Neural progenitor cell (in vitro differentiated cells): ENCODE results near the gene TNRC6C. TPM values are rescaled to one million over a fixed set of nuclear protein-coding genes. Genes with fewer than 3 reads are reported as not detected.

ENCODE experiments used
- DNase-seq: peaks from one replicate; pipeline ENCODE4 v3.0.0-alpha.2; 2016; ENCODE audit warnings: low spot score
- H2AFZ ChIP-seq: fragments of 200-600 bp; sonication (generic); replicated peaks from 2 replicates; pipeline ENCODE4 v1.6.1; 2016; ENCODE audit warnings: antibody characterized with exemption
- H3F3A ChIP-seq: fragments of 200-600 bp; sonication (generic); 2 replicates; pipeline ENCODE4 v1.6.1; 2016; ENCODE audit warnings: antibody characterized with exemption, low read depth
- H3K27ac ChIP-seq: fragments of 200-600 bp; sonication (generic); 2 replicates; pipeline ENCODE4 v1.5.1; 2016; ENCODE audit warnings: mild to moderate bottlenecking
- H3K27me3 ChIP-seq: fragments of 200-600 bp; sonication (generic); 2 replicates; pipeline ENCODE4 v1.6.1; 2016; ENCODE audit warnings: mild to moderate bottlenecking, moderate library complexity
- H3K36me3 ChIP-seq: fragments of 200-600 bp; sonication (generic); 2 replicates; pipeline ENCODE4 v1.5.1; 2016
- H3K4me1 ChIP-seq: fragments of 200-600 bp; sonication (generic); 2 replicates; pipeline ENCODE4 v1.6.1; 2016; ENCODE audit warnings: mixed run types
- H3K4me2 ChIP-seq: fragments of 200-600 bp; sonication (generic); 2 replicates; pipeline ENCODE4 v1.6.1; 2016
- H3K4me3 ChIP-seq: fragments of 200-600 bp; sonication (generic); 2 replicates; pipeline ENCODE4 v1.5.1; 2016
- H3K79me2 ChIP-seq: fragments of 200-600 bp; sonication (generic); 2 replicates; pipeline ENCODE4 v1.6.1; 2016; ENCODE audit warnings: low read depth
- H3K9ac ChIP-seq: fragments of 200-600 bp; sonication (generic); 2 replicates; pipeline ENCODE4 v1.6.1; 2016
- H3K9me3 ChIP-seq: fragments of 200-600 bp; sonication (generic); 2 replicates; pipeline ENCODE4 v1.5.1; 2016; ENCODE audit warnings: low read depth
- H4K20me1 ChIP-seq: fragments of 200-600 bp; sonication (generic); 2 replicates; pipeline ENCODE4 v1.6.1; 2016; ENCODE audit warnings: low read depth
- H3K27ac Mint-ChIP-seq: 3 replicates; pipeline ENCODE4 v1.8.0; 2021; ENCODE audit warnings: mixed read lengths
- H3K27me3 Mint-ChIP-seq: 2 replicates; pipeline ENCODE4 v1.8.0; 2022; ENCODE audit warnings: low read depth, mild to moderate bottlenecking, inconsistent platforms, moderate library complexity, mixed read lengths; ENCODE audit not compliant: insufficient read depth
- H3K36me3 Mint-ChIP-seq: 3 replicates; pipeline ENCODE4 v1.8.0; 2021; ENCODE audit warnings: mixed read lengths
- H3K4me1 Mint-ChIP-seq: 3 replicates; pipeline ENCODE4 v1.8.0; 2021; ENCODE audit warnings: mixed read lengths
- H3K4me3 Mint-ChIP-seq: 3 replicates; pipeline ENCODE4 v1.8.0; 2021; ENCODE audit warnings: mild to moderate bottlenecking, moderate library complexity, mixed read lengths
- H3K9me3 Mint-ChIP-seq: 3 replicates; pipeline ENCODE4 v1.8.0; 2020; ENCODE audit warnings: mixed read lengths
- CTCF ChIP-seq: fragments of 200-600 bp; sonication (generic); IDR thresholded peaks from 2 replicates; pipeline ENCODE4 v1.5.1; 2017; ENCODE audit warnings: antibody characterized with exemption, mild to moderate bottlenecking
- EZH2 ChIP-seq: fragments of 200-600 bp; sonication (generic); IDR thresholded peaks from 2 replicates; pipeline ENCODE4 v1.6.1; 2017; ENCODE audit warnings: antibody characterized with exemption, mild to moderate bottlenecking, moderate library complexity
- EZH2phosphoT487 ChIP-seq: fragments of 200-600 bp; sonication (generic); IDR thresholded peaks from 2 replicates; pipeline ENCODE4 v1.6.1; 2017; ENCODE audit warnings: antibody characterized with exemption
- total RNA-seq: library from RNA; depleted of rRNA; stranded (reverse); fragments of >200 nt; gene quantifications from 2 replicates; pipeline ENCODE4 v1.2.3, GENCODE V29; 2015; ENCODE audit warnings: low replicate concordance

The TNRC6C gene
- total RNA-seq, 1 donor from 2014 or later: 14.9 TPM

- no peaks in the 10 kb centered on the region for H3K27me3 ChIP-seq
- no peaks in the 10 kb centered on the region for H3K9me3 ChIP-seq
- peak; percentile 13 for DNase-seq
- H3F3A ChIP-seq: peaks cover 13% of the 10 kb centered on the region
- H3K4me1 Mint-ChIP-seq: peaks cover 15% of the 10 kb centered on the region
- H2AFZ ChIP-seq: no peak overlapping the region
- peaks cover 6% of the 10 kb centered on the region for H3K4me1 ChIP-seq
- no peak overlapping the region for H3K4me3 ChIP-seq
- H3K27ac Mint-ChIP-seq: peak overlapping the region; percentile 68
- peaks cover 8% of the 10 kb centered on the region for H3K27me3 Mint-ChIP-seq
- H3K27ac ChIP-seq: no peak overlapping the region
- no peaks in the 10 kb centered on the region for H4K20me1 ChIP-seq
- H3K9ac ChIP-seq: no peak overlapping the region
- no peaks in the 10 kb centered on the region for H3K36me3 Mint-ChIP-seq
- no peak overlapping the region for H3K4me2 ChIP-seq
- no peak overlapping the region for H3K4me3 Mint-ChIP-seq
- peaks cover 34% of the 10 kb centered on the region for H3K9me3 Mint-ChIP-seq
- TF ChIP-seq CTCF (peak; percentile 33), EZH2 (no peak), EZH2phosphoT487 (no peak)
- H3K36me3 ChIP-seq: no peaks in the 10 kb centered on the region
- no peaks in the 10 kb centered on the region for H3K79me2 ChIP-seq
Observed at GRCh38 chr17:77914385-77915254, 43.9 kb upstream of the TNRC6C start.

DNA sequence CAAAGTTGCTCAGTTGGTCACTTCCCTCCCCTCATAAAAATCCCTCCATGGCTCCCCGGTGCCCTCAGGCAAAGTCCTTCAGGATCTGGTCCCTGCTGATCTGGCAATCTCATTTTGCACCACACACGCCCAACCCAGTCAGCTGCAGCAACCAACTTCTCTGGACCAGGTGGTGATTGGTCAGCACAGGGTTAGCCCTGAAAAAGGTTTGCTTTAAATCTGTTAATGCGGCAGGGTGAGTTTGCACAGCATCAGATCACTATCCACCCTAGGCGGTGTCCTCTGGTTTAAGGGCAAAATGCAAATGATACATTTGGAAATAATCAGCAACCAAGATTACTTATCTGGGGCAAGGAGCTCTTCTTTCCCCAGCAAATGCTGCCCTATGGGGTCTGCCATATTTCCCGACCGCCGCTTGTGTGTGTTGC, 42.9 kb upstream of the TNRC6C start:
- Mint-ChIP-seq H3K4me3 (no peak overlapping the region), H3K27me3 (peaks cover 6% of the 10 kb centered on the region)
- peak; percentile 1 for DNase-seq

GRCh38 chr17:77916264-77916663, 42.2 kb upstream of the TNRC6C start:
- H4K20me1 ChIP-seq: no peaks in the 10 kb centered on the region
- H3K4me3 ChIP-seq: no peak overlapping the region
- H3F3A ChIP-seq: peaks cover 20% of the 10 kb centered on the region
- H3K27ac ChIP-seq: no peak overlapping the region
- Mint-ChIP-seq H3K4me1 (peaks cover 15% of the 10 kb centered on the region), H3K27me3 (peaks cover 6% of the 10 kb centered on the region), H3K27ac (no peak overlapping the region), H3K9me3 (peaks cover 27% of the 10 kb centered on the region), H3K36me3 (no peaks in the 10 kb centered on the region), H3K4me3 (no peak overlapping the region)
- TF ChIP-seq CTCF (no peak), EZH2 (no peak), EZH2phosphoT487 (no peak)
- no peak overlapping the region for H3K9ac ChIP-seq
- H3K79me2 ChIP-seq: no peaks in the 10 kb centered on the region
- H3K4me2 ChIP-seq: no peak overlapping the region
- H2AFZ ChIP-seq: no peak overlapping the region
- peaks cover 9% of the 10 kb centered on the region for H3K4me1 ChIP-seq
- no peaks in the 10 kb centered on the region for H3K9me3 ChIP-seq
- no peaks in the 10 kb centered on the region for H3K36me3 ChIP-seq
- DNase-seq: peak; percentile 1
- H3K27me3 ChIP-seq: no peaks in the 10 kb centered on the region

More for the DNA sequence above, 42.9 kb upstream of the TNRC6C start:
- Histone ChIP-seq H4K20me1 (no peaks in the 10 kb centered on the region), H3K4me1 (peaks cover 9% of the 10 kb centered on the region), H3K27ac (no peak overlapping the region), H3K27me3 (no peaks in the 10 kb centered on the region), H3K79me2 (no peaks in the 10 kb centered on the region), H3F3A (peaks cover 20% of the 10 kb centered on the region), H2AFZ (no peak overlapping the region), H3K4me2 (no peak overlapping the region), H3K4me3 (no peak overlapping the region), H3K9me3 (no peaks in the 10 kb centered on the region), H3K9ac (no peak overlapping the region), H3K36me3 (no peaks in the 10 kb centered on the region)
- no peaks in the 10 kb centered on the region for H3K36me3 Mint-ChIP-seq
- H3K9me3 Mint-ChIP-seq: peaks cover 32% of the 10 kb centered on the region
- H3K4me1 Mint-ChIP-seq: peaks cover 15% of the 10 kb centered on the region
- TF ChIP-seq EZH2: no peak
- no peak for TF ChIP-seq EZH2phosphoT487
- no peak for TF ChIP-seq CTCF
- H3K27ac Mint-ChIP-seq: no peak overlapping the region
